AG04450 (cell line): Measurements from ENCODE around the gene MICAL2. TPM values are rescaled to one million over a fixed set of nuclear protein-coding genes. Genes with fewer than 3 reads are reported as not detected.
A peak's percentile ranks its signal among the peaks of the same experiment; 100 is the strongest.

ENCODE experiments used
- CTCF ChIA-PET: fragments of 300-600, 350-600 bp; formaldehyde crosslinking; extraction: SDS; loops from one replicate; lab custom pipeline; 2022; ENCODE audit warnings: antibody characterized with exemption, inconsistent platforms; lab: Charles Lee
- POLR2A ChIA-PET: fragments of 350-600 bp; formaldehyde crosslinking; extraction: SDS; loops from one replicate; lab custom pipeline; 2021; ENCODE audit warnings: antibody characterized with exemption, inconsistent platforms; lab: Yijun Ruan, JAX
- DNase-seq: peaks from one replicate; pipeline ENCODE4 v3.0.0-alpha.2; 2011; ENCODE audit warnings: low read depth, low spot score
- H3K27ac ChIP-seq: one replicate; pipeline ENCODE4 v1.5.1; 2012; ENCODE audit warnings: low read depth, low read length, control low read depth
- H3K27me3 ChIP-seq: one replicate; pipeline ENCODE4 v1.6.0; 2012; ENCODE audit warnings: low read length; ENCODE audit not compliant: control insufficient read depth, insufficient read depth
- H3K4me3 ChIP-seq: 2 replicates; pipeline ENCODE4 v1.5.1; 2011; ENCODE audit warnings: mild to moderate bottlenecking, low read depth, low read length, control low read depth
- H3K9me3 ChIP-seq: 2 replicates; pipeline ENCODE4 v1.5.1; 2012; ENCODE audit warnings: low read length; ENCODE audit not compliant: control insufficient read depth, insufficient read depth
- CTCF ChIP-seq: IDR thresholded peaks from 2 replicates; pipeline ENCODE4 v1.5.1; 2011; ENCODE audit warnings: low read depth, low read length, control low read depth, inconsistent platforms
- polyA minus RNA-seq: library from RNA; depleted of rRNA, polyadenylated mRNA; stranded (reverse); fragments of >200 nt; gene quantifications from 2 replicates; pipeline ENCODE4 v1.2.3, GENCODE V29; 2011; rRNA and poly(A)+ RNA removed
- polyA plus RNA-seq: library from polyadenylated mRNA; depleted of rRNA; stranded (reverse); fragments of >200 nt; gene quantifications from 2 replicates; pipeline ENCODE4 v1.2.3, GENCODE V29; 2011; rRNA removed

The MICAL2 gene
- polyA plus RNA-seq (171 and 222 TPM in 2 replicates), polyA minus RNA-seq (389 and 460 TPM in 2 replicates)

- Histone ChIP-seq H3K27ac (peak within 1 kb of the TSS; percentile 57), H3K9me3 (no peaks in the 10 kb centered on the region; the same call in 1 of the 2 replicates), H3K27me3 (no peaks in the 10 kb centered on the region), H3K4me3 (peak within 1 kb of the TSS; percentile 94)
- ChIA-PET CTCF (interaction anchor here (0.5 to 0.6 kb wide), 2 partner anchors 58 to 63 kb away, joined by 3 read pairs; no protein-coding TSS in a partner anchor), POLR2A (interaction anchor here (0.6 to 2.8 kb wide), 6 partner anchors 8 to 114 kb away, joined by 3 to 16 read pairs (median 3); no protein-coding TSS in a partner anchor)
- peak; percentile 57 for DNase-seq
- no peak for TF ChIP-seq CTCF
Observed at GRCh38 chr11:12110201-12110713, at the start of gene MICAL2. MICAL2 (plus strand) TSS chr11:12110590; CDS start chr11:12162156, 51,566 bp downstream.

GRCh38 chr11:12061851-12062560 is 48.4 kb upstream of the MICAL2 start:
- Histone ChIP-seq H3K4me3 (no peak overlapping the region), H3K9me3 (peaks cover 5% of the 10 kb centered on the region), H3K27me3 (no peaks in the 10 kb centered on the region), H3K27ac (no peak overlapping the region)
- ChIA-PET CTCF (interaction anchor here (1.0 kb wide), 1 partner anchor 14 kb away, joined by 3 read pairs; no protein-coding TSS in a partner anchor), POLR2A (no interaction called here)
- no peak for TF ChIP-seq CTCF
- DNase-seq = no peak

- Histone ChIP-seq H3K27me3 (no peaks in the 10 kb centered on the region), H3K4me3 (no peak overlapping the region), H3K9me3 (no peaks in the 10 kb centered on the region; the same call in 1 of the 2 replicates), H3K27ac (no peak overlapping the region)
- CTCF ChIA-PET = interaction anchor here (1.0 kb wide), 2 partner anchors 16 to 176 kb away, joined by 3 read pairs; no protein-coding TSS in a partner anchor
- no peak for DNase-seq
- POLR2A ChIA-PET = no interaction called here
- TF ChIP-seq CTCF = no peak
Observed at GRCh38 chr11:12063251-12063650, 47.1 kb upstream of the MICAL2 start.

GRCh38 chr11:12064136-12064953 is 46.0 kb upstream of the MICAL2 start:
- no peaks in the 10 kb centered on the region for H3K27me3 ChIP-seq
- ChIA-PET POLR2A (no interaction called here), CTCF (no interaction called here)
- no peak for TF ChIP-seq CTCF
- DNase-seq = no peak
- no peaks in the 10 kb centered on the region for H3K9me3 ChIP-seq
- no peak overlapping the region for H3K4me3 ChIP-seq
- no peak overlapping the region for H3K27ac ChIP-seq
